HG03108 (cell line): ENCODE results near the gene KRTAP10-8.
"Not testable (repeated sequence)": the region's sequence is repeated elsewhere in the genome, so short reads cannot be mapped to it uniquely, and the experiment has no call there.

Experiments used
- ATAC-seq: cut with Tn5 transposase; IDR thresholded peaks from one replicate; pipeline ENCODE4 v1.9.1; 2021; ENCODE audit warnings: moderate library complexity; ENCODE audit not compliant: unreplicated experiment

Gene KRTAP10-8

DNA sequence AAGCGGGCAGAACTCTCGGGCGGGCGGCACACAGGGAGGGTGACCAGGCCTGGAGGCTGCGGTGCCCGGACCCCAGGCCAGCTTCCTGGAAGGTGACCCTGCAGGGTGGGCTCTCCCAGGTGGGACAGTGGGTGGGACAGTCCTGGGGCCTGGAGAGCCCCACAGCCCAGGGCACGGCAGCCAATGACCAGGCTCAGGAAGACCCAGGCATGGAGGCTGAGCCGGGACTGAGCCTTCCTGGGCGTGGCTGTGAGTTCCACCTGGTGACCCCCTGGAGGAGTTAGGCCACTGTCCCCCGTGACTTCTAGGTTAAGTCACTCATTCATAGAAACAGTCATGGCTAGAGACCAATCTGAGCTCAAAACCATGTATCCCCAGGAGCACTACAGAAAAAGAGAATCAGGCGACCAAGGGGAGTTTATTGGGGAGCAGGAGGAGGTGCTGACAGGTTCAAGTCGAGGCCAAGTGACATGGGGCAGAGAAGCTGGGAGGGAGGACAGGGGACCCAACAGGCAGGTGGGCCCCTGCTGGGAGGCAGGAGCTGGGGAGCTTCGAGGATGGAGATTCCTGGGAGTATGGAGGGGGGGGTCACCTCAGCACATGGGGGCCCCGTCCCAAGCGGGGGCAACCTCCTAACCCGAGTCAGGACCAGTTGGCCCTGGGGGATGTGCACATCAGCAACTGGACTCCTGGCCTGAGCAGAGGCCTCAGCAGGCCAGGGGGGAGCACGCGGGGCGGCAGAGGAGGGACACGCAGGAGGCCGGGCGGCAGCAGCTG is 32.6 kb upstream of the KRTAP10-8 start:
- ATAC-seq, result no peak

DNA sequence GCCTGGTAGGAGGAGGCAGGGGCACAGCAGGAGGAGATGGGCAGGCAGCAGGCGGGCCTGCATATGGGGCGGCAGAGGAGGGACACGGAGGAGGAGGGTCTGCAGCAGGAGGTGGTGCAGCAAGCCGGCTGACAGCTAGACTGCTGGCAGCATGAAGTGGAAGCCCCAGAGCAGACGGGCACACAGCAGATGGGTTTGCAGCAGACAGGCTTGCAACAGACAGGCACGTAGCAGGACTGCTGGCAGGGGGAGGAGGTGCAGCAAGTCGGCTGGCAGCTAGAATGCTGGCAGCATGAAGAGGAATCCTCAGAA is 32.1 kb upstream of the KRTAP10-8 start:
- no peak for ATAC-seq

DNA sequence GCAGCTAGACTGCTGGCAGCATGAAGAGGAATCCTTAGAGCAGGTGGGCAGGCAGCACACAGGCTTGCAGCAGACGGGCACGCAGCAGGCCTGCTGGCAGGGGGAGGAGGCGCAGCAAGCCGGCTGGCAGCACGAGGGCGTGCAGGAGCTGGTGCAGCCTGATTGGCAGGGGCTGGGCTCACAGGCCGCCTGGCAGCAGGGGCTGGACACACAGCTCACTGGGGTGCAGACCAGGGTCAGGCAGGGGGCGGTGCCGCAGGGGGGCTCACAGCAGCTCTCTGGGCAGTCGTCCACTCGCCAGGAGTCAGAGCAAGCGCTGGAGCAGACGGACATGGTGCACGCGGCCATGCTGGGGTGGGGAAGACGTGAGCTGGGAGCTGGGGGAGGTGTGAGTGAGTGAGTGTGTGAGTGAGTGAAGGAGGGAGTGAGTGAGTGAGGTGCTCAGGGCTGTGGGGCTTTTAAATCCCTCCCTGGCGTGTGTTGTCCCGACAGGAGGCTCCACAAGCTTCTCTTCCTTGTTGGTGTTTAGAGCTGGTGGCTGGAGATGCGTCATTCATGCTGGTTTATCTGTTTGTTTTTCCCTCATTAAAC is 31.6 kb upstream of the KRTAP10-8 start, which contains the start of gene KRTAP10-5:
KRTAP10-5 (minus strand) TSS at position 374 of the 591 bp plus-strand sequence; CDS start at position 348, 26 bp downstream.
- ATAC-seq, result not testable (repeated sequence)

DNA sequence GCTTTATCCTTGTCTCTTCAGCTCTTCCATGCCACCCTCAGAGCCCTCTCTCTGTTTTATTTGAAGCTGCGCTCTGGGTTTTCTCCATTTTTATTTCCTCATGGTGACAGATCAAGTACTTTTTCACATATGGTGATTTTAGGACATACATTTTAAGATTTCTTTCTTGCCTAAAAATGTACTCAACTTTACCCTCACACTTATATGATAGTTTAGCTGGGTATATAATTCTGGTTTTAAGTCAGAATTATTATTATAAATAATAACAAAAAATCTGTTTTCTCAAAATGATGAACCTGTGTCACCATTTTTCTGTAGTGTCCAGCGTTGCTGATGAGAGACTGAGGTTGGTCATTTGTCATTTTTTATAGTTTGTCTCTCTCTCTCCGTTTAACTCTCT is 30.7 kb upstream of the KRTAP10-8 start:
- no peak for ATAC-seq

DNA sequence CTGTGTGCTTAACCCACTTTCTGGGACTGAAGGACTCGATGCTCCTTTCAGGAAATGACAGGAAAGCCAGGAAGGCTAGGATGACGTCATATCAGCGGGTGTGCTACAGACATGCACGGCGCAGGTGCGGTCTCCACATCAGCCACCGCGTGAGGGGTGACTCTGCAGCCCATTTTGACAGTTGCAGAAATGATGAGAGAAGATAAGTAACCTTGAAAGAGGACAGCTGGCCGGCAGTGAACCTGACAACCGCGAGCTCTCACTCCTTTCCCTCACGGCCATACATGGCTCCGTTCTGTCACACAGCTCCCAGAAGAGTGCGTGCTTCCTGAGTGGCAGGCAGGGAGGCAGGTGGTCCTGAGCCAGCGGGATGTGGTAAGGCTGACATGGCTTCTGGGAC is 29.8 kb upstream of the KRTAP10-8 start:
- no peak for ATAC-seq

DNA sequence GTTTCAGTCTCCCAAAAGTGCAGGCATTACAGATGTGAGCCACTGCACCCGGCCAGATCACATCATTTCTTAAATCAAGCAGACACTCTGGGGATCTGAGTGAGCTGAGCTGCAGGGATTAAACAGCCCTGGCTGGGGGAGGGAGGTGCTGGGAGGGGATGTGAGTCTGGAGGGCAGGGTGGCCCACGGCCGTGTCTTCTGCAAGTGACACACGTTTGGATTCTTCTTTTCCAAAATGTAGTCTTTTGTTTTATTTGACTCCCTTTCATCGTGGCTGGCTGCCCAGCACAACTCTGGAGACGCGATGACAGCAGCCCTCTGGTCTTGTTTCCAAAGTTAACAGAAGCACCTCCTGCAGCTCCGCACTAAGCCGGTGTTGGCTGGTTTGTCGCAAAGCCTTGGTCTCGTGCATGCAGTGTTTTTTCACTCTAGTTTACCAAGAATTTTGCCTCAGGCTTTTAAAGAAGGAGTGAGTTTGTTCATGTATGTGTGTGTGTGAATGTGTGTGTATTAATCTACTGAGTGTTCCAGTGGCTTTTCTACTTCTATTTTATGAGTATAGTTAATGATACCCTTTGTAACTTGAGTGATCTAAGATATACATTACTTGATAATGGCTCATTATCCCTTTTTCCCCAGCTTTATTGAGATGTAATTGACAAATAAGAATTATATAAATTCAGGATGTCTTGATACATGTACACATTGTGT is 28.6 kb upstream of the KRTAP10-8 start:
- ATAC-seq, result no peak

DNA sequence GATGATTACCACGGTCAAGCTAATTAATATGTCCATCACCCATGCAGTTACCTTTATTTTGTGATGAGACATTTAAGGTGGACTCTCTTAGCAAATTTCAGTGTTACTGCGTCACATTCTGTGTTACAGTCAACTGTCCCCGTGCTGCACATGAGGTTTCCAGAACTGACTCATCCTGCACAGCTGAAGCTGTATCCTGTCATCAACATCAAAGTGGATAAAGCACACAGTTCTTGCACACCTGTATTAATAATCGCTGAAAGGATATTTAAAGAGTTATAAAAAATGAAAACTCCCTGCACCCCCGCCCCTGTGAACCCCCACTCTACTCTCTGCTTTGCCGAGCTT is 28.1 kb upstream of the KRTAP10-8 start:
- ATAC-seq, result no peak

GRCh38 chr21:44585892-44586291 is 26.0 kb upstream of the KRTAP10-8 start:
- no peak for ATAC-seq

DNA sequence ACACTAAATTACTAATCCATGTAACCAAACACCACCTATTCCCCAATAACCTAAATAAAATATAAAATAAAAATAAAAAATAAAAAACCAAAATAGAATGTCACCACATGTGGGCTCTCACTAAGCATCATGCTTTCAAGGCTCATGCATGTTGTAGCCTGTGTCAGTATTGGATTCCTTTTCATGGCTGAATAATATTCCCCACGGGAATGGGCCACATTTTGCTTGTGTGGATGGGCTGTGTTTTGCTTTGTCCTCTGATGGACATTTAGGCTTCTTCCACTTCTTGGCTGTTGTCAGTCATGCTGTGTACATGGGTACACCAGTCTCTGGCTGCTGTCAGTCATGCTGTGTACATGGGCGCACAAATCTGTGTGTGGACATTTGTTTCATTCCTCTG is 22.8 kb upstream of the KRTAP10-8 start:
- no peak for ATAC-seq

DNA sequence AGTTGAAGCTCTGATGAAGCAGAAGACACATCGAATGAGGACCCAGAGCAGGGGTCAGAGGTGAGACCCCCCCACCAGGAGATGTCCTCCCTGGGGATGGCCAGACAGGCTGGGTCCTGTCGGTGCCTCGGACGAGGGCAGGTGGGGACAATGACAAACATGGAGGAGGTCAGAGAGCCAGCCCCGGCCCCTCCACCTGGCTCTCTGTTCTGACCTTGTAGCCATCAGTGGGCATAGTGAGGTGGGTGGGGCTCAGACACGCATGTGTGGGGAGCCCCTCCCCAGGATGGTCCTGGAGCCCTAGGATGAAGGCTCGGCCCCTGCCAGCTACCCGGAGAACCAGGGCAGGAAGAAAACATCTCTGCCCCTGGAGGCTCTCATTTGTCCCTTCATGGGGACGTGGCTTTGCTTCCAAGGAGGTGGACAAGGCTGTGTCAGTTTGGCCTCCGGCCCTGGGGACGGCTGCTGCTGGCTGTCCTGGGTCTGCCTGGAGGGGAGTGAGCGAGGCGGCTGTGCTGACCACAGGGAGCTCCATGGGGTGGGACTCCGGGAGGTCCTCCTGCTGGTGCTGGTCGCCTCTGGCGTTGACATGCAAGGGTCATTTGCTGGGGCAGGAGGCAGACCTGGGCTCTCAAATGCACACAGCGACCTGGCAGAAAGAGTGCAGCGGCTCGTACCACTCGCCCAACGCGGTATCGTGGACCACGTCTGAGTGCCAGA is 22.1 kb upstream of the KRTAP10-8 start:
- ATAC-seq, result no peak

DNA sequence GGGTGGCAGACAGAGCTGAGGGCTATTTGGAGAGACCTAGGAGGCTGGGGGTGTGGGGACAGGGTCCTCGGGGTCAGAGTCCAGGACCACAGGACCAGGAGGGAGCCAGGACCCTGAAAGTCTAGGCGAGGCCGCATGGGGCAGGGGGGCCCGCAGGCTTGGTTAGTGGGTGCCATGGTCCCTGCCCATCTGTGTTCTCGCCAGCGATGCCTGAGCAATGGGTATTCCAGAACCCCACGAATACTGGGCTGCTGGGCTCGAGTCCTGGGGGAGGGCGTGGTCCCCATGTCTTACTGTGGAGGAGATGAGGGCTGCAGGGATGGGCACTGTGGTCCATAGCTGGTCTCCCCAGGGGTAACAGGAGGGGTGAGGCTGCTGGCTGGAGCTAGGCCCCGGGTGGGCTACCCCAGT is 21.6 kb upstream of the KRTAP10-8 start:
- no peak for ATAC-seq

- not testable (repeated sequence) for ATAC-seq
Observed at GRCh38 chr21:44590897-44591800, 20.7 kb upstream of the KRTAP10-8 start.

- ATAC-seq, result not testable (repeated sequence)
Observed at GRCh38 chr21:44591801-44592130, 20.1 kb upstream of the KRTAP10-8 start.

GRCh38 chr21:44592446-44593311 is 19.2 kb upstream of the KRTAP10-8 start, which contains the start of gene KRTAP10-6:
TSS of gene KRTAP10-6 (minus strand) at chr21:44592505. CDS start at chr21:44592484, 21 bp downstream.
- no peak for ATAC-seq

GRCh38 chr21:44593598-44594405 is 18.1 kb upstream of the KRTAP10-8 start:
- no peak for ATAC-seq

DNA sequence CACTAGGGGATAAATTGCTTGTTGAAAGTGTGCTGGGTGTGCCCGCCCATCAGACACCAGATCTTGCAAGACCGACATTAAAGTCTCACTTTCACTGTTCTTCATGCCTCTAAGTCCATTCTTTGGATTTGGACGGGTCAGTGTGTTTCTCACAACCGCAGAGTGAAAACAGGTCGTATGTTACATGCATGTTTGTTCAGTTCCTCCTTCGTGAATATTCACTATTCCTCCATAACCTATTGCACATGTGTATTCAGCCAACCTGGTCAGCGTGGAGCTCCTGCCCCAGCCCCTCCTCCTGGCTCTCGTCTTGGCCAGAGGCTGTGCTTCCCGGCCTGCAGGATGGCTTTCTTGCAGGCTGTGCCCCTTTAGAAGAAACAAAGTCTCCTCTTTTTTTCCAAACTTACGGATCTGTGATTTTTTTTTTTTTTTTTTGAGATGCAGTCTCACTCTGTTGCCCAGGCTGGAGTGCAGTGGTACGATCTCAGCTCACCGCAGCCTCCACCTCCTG is 17.4 kb upstream of the KRTAP10-8 start:
- no peak for ATAC-seq

GRCh38 chr21:44595524-44595923 is 16.4 kb upstream of the KRTAP10-8 start:
- ATAC-seq, result no peak

GRCh38 chr21:44596068-44596725 is 15.7 kb upstream of the KRTAP10-8 start:
- ATAC-seq, result no peak
